Stimulated activated CD4-positive, alpha-beta T cell treated with anti-CD3 and anti-CD28 coated beads, Interleukin-12 subunit alpha, Interleukin-12 subunit beta, amount 100 ng/mL, for 4 hours (primary cell): ENCODE results near the gene KRT5.
"Not testable (repeated sequence)": the region's sequence is repeated elsewhere in the genome, so short reads cannot be mapped to it uniquely, and the experiment has no call there.

Source experiments
- DNase-seq: peaks from one replicate; pipeline ENCODE4 v3.0.0-alpha.2; 2020

Gene KRT5

GRCh38 chr12:52493172-52493571 lies 27.0 kb downstream of the KRT5 start, which contains the start of gene KRT6A:
KRT6A (minus strand) TSS chr12:52493257; CDS start chr12:52493188, 69 bp downstream.
- no peak for DNase-seq

- DNase-seq, result not testable (repeated sequence)
Observed at GRCh38 chr12:52492405-52492804, 27.8 kb downstream of the KRT5 start.

- not testable (repeated sequence) for DNase-seq
Observed at GRCh38 chr12:52491495-52491894, 28.7 kb downstream of the KRT5 start.

- no peak for DNase-seq
Observed at GRCh38 chr12:52488736-52489135, 31.5 kb downstream of the KRT5 start.

GRCh38 chr12:52487744-52488443 lies 32.3 kb downstream of the KRT5 start:
- DNase-seq, result not testable (repeated sequence)

GRCh38 chr12:52487211-52487610 lies 33.0 kb downstream of the KRT5 start:
- no peak for DNase-seq

GRCh38 chr12:52486166-52487105 lies 33.8 kb downstream of the KRT5 start:
- no peak for DNase-seq

GRCh38 chr12:52480073-52480472 lies 40.1 kb downstream of the KRT5 start:
- no peak for DNase-seq

GRCh38 chr12:52477651-52478050 lies 42.5 kb downstream of the KRT5 start:
- DNase-seq, result no peak

- DNase-seq, result no peak
Observed at GRCh38 chr12:52474212-52474611, 46.0 kb downstream of the KRT5 start.

GRCh38 chr12:52473768-52474167 lies 46.4 kb downstream of the KRT5 start, which contains the start of gene KRT6C:
KRT6C (minus strand) TSS chr12:52473805; CDS start chr12:52473737, 68 bp downstream.
- no peak for DNase-seq

- no peak for DNase-seq
Observed at GRCh38 chr12:52469853-52470252, 50.3 kb downstream of the KRT5 start.

GRCh38 chr12:52464897-52465296 lies 55.3 kb downstream of the KRT5 start:
- DNase-seq, result no peak
